GM23338 (cell line): ENCODE data around the gene VPS72. TPM values are rescaled to one million over a fixed set of nuclear protein-coding genes. Genes with fewer than 3 reads are reported as not detected.

ENCODE experiments used
- ATAC-seq: fragments of 200-7000 bp; cut with Tn5 transposase; 3 replicates; pipeline ENCODE4 v1.9.1; 2020
- DNase-seq: peaks from one replicate; pipeline ENCODE4 v3.0.0-alpha.2; 2015; ENCODE audit warnings: low spot score
- H2AFZ ChIP-seq: fragments of 200-600 bp; sonication (generic); 2 replicates; pipeline ENCODE4 v1.8.0; 2016; ENCODE audit warnings: antibody characterized with exemption, mild to moderate bottlenecking, moderate library complexity
- H3F3A ChIP-seq: fragments of 200-600 bp; sonication (generic); replicated peaks from 2 replicates; pipeline ENCODE4 v1.8.0; 2017; ENCODE audit warnings: antibody characterized with exemption, mixed run types, low read depth
- H3K27ac ChIP-seq: fragments of 200-600 bp; sonication (generic); 2 replicates; pipeline ENCODE4 v1.6.1; 2016; ENCODE audit warnings: low read depth
- H3K27me3 ChIP-seq: fragments of 200-600 bp; sonication (generic); 2 replicates; pipeline ENCODE4 v1.8.0; 2016; ENCODE audit warnings: mild to moderate bottlenecking, mixed run types, moderate library complexity; ENCODE audit not compliant: insufficient read depth
- H3K36me3 ChIP-seq: fragments of 200-600 bp; sonication (generic); 2 replicates; pipeline ENCODE4 v1.8.0; 2016; ENCODE audit warnings: mild to moderate bottlenecking; ENCODE audit not compliant: insufficient read depth
- H3K4me1 ChIP-seq: fragments of 200-600 bp; sonication (generic); 2 replicates; pipeline ENCODE4 v1.8.0; 2016; ENCODE audit warnings: mild to moderate bottlenecking, moderate library complexity; ENCODE audit not compliant: insufficient read depth
- H3K4me2 ChIP-seq: fragments of 200-600 bp; sonication (generic); 2 replicates; pipeline ENCODE4 v1.7.1; 2017; ENCODE audit warnings: mixed run types
- H3K4me3 ChIP-seq: fragments of 200-600 bp; sonication (generic); 2 replicates; pipeline ENCODE4 v1.6.1; 2016; ENCODE audit warnings: mixed run types
- H3K79me2 ChIP-seq: fragments of 200-600 bp; sonication (generic); replicated peaks from 2 replicates; pipeline ENCODE4 v1.8.0; 2017; ENCODE audit warnings: mild to moderate bottlenecking; ENCODE audit not compliant: insufficient read depth
- H3K9me2 ChIP-seq: fragments of 200-600 bp; sonication (generic); 2 replicates; pipeline ENCODE4 v1.8.0; 2017; ENCODE audit not compliant: insufficient read depth
- H4K20me1 ChIP-seq: fragments of 200-600 bp; sonication (generic); replicated peaks from 2 replicates; pipeline ENCODE4 v1.8.0; 2017; ENCODE audit warnings: mild to moderate bottlenecking; ENCODE audit not compliant: insufficient read depth
- H3K27ac Mint-ChIP-seq: 2 replicates; pipeline ENCODE4 v1.8.0; 2020; ENCODE audit warnings: inconsistent platforms, mild to moderate bottlenecking, moderate library complexity, mixed read lengths
- H3K27me3 Mint-ChIP-seq: 3 replicates; pipeline ENCODE4 v1.8.0; 2022; ENCODE audit warnings: low read depth, mild to moderate bottlenecking, moderate library complexity, mixed read lengths, inconsistent platforms; ENCODE audit not compliant: insufficient read depth, poor library complexity
- H3K36me3 Mint-ChIP-seq: 3 replicates; pipeline ENCODE4 v1.8.0; 2021; ENCODE audit warnings: low read depth, mild to moderate bottlenecking, inconsistent platforms, moderate library complexity, mixed read lengths
- H3K4me1 Mint-ChIP-seq: 3 replicates; pipeline ENCODE4 v1.8.0; 2020; ENCODE audit warnings: mild to moderate bottlenecking, inconsistent platforms, mixed read lengths
- H3K4me3 Mint-ChIP-seq: 3 replicates; pipeline ENCODE4 v1.8.0; 2021; ENCODE audit warnings: moderate library complexity, mild to moderate bottlenecking, inconsistent platforms, mixed read lengths
- H3K9me3 Mint-ChIP-seq: 3 replicates; pipeline ENCODE4 v1.8.0; 2020; ENCODE audit warnings: moderate library complexity, mild to moderate bottlenecking, inconsistent platforms, mixed read lengths
- POLR2AphosphoS5 ChIP-seq: IDR thresholded peaks from 2 replicates; pipeline ENCODE4 v1.6.1; 2016; ENCODE audit warnings: antibody characterized with exemption, low read depth
- polyA plus RNA-seq: library from polyadenylated mRNA; unstranded; fragments of >200 nt; fragmentation: Nextera tagmentation; extraction: Ambion mirVana; gene quantifications from 2 replicates; pipeline ENCODE4 v1.2.1, GENCODE V29; 2016
- total RNA-seq: library from RNA; depleted of rRNA; stranded (reverse); fragments of >200 nt; shearing (Covaris generic); gene quantifications from 2 replicates; pipeline ENCODE4 v1.2.3, GENCODE V29; 2014
- TF ChIP-seq, protein P1 (sequence below), 2 experiments: fragments of 200-600 bp in 1 of 2; sonication (generic) in 1 of 2; conservative IDR thresholded peaks; 2 replicates each; pipeline versions ENCODE4 v1.5.1 to v1.6.1; 2016 to 2017; ENCODE audit warnings: antibody characterized with exemption in 2 of 2, low read depth in 2 of 2, mild to moderate bottlenecking in 2 of 2, moderate library complexity in 1 of 2
- TF ChIP-seq, protein P2 (sequence below): IDR thresholded peaks from one replicate; pipeline ENCODE4 v1.6.1; 2018; ENCODE audit warnings: antibody characterized with exemption; ENCODE audit not compliant: unreplicated experiment

The VPS72 gene
- total and polyA plus RNA-seq, 2 experiments from 2014 or later: 60.2 to 90.3 TPM

DNA sequence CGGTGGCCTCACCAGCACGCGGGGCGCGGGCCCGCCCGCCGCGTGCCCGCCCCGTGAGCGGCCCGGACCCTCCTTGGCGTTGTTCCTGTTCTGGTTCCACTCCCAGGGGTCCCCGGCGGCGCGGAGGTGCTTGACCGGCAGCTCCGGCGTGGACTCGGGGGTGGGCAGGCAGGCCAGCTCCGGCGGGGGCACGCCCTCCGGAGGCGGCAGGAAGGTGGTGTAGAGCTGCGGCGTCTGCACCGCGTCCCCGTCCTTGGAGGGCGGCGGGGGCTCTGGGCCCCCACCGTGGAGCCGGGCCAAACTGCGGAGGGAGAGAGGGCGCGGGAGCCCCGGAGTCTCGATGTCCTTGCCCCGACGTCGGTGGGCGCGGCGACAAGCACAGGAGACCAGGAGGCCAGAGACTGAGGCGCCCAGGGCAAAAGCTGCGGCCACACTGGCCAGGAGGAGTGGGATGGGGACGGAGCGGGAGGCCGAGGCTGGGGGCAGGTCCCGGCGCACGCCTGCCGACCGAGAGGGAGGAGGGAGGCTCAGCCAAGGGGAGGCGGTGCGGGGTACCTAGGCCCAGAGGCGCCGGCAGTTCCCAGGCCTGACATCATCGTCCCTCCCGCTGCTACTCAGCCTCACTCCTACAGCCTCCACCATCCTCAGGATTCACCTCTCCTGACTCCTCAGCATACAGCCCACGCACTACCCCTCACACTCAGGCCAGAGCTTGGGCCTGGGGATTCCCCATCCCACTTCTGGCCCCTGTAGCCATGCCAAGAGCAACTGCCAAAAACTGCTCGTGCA is 56.8 kb downstream of the VPS72 start (continued):
- TF ChIP-seq, protein P1, sequence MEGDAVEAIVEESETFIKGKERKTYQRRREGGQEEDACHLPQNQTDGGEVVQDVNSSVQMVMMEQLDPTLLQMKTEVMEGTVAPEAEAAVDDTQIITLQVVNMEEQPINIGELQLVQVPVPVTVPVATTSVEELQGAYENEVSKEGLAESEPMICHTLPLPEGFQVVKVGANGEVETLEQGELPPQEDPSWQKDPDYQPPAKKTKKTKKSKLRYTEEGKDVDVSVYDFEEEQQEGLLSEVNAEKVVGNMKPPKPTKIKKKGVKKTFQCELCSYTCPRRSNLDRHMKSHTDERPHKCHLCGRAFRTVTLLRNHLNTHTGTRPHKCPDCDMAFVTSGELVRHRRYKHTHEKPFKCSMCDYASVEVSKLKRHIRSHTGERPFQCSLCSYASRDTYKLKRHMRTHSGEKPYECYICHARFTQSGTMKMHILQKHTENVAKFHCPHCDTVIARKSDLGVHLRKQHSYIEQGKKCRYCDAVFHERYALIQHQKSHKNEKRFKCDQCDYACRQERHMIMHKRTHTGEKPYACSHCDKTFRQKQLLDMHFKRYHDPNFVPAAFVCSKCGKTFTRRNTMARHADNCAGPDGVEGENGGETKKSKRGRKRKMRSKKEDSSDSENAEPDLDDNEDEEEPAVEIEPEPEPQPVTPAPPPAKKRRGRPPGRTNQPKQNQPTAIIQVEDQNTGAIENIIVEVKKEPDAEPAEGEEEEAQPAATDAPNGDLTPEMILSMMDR (conservative IDR thresholded peaks at IDR 0.05; ENCODE audit: low read depth in 2 of 2): peak in 1 of 2 experiments; percentile 34; a peak in 2 of 4 replicates

DNA sequence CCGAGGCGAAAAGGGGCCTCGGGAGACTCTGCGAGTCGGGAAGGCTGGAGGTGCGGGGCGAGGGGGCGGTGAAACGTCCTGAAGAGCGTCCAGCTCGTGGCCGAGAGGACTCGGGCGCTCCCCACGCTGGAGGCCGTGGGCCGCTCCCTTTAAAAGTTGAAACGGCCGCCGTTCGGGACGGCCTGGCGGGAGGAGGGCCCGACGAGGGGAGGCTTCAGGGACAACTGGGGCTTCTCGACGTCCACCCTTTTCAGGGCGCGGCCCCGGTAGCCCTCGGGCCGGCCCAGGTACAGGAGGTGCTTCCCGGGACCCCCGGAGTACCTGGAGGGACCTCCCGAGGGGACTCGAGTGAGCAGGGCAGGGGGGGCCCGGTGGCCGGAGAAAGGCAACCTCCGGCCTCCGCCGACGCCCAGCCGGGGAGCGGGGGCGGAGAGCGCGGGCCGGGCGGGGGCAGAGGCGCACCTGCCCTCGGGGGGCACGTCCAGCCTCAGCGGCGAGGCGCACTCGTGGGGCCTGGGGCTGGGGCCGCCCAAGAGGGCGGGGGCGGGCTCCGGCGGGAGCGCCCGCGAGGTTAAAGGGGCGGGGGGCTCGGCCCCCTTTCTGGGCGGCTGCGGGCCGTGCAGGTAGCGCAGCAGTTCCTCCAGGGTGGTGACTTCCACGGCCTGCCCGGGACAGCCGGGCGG is 57.5 kb downstream of the VPS72 start:
- peak; percentile 5 for ATAC-seq

More for the DNA sequence above, 57.5 kb downstream of the VPS72 start:
- H3K27ac Mint-ChIP-seq: no peak overlapping the region
- no peak for TF ChIP-seq POLR2AphosphoS5
- TF ChIP-seq, protein P2, sequence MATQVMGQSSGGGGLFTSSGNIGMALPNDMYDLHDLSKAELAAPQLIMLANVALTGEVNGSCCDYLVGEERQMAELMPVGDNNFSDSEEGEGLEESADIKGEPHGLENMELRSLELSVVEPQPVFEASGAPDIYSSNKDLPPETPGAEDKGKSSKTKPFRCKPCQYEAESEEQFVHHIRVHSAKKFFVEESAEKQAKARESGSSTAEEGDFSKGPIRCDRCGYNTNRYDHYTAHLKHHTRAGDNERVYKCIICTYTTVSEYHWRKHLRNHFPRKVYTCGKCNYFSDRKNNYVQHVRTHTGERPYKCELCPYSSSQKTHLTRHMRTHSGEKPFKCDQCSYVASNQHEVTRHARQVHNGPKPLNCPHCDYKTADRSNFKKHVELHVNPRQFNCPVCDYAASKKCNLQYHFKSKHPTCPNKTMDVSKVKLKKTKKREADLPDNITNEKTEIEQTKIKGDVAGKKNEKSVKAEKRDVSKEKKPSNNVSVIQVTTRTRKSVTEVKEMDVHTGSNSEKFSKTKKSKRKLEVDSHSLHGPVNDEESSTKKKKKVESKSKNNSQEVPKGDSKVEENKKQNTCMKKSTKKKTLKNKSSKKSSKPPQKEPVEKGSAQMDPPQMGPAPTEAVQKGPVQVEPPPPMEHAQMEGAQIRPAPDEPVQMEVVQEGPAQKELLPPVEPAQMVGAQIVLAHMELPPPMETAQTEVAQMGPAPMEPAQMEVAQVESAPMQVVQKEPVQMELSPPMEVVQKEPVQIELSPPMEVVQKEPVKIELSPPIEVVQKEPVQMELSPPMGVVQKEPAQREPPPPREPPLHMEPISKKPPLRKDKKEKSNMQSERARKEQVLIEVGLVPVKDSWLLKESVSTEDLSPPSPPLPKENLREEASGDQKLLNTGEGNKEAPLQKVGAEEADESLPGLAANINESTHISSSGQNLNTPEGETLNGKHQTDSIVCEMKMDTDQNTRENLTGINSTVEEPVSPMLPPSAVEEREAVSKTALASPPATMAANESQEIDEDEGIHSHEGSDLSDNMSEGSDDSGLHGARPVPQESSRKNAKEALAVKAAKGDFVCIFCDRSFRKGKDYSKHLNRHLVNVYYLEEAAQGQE: no peak
- TF ChIP-seq, protein P1 (conservative IDR thresholded peaks at IDR 0.05; ENCODE audit: low read depth in 2 of 2): no peak
- Histone ChIP-seq H2AFZ (peak overlapping the region; percentile 77), H3K4me3 (peak overlapping the region; percentile 88), H3K4me2 (peak overlapping the region; percentile 100), H3F3A (peaks cover 4% of the 10 kb centered on the region; the same call in 1 of the 2 replicates), H3K27me3 (peaks cover 38% of the 10 kb centered on the region), H3K79me2 (no peaks in the 10 kb centered on the region), H4K20me1 (no peaks in the 10 kb centered on the region; the same call in 1 of the 2 replicates), H3K36me3 (no peaks in the 10 kb centered on the region), H3K9me2 (no peaks in the 10 kb centered on the region), H3K27ac (no peak overlapping the region), H3K4me1 (peaks cover 15% of the 10 kb centered on the region; the same call in 1 of the 2 replicates)
- H3K9me3 Mint-ChIP-seq: no peaks in the 10 kb centered on the region
- DNase-seq: no peak
- peaks cover 30% of the 10 kb centered on the region for H3K36me3 Mint-ChIP-seq
- peaks cover 41% of the 10 kb centered on the region for H3K27me3 Mint-ChIP-seq
- H3K4me1 Mint-ChIP-seq: peaks cover 18% of the 10 kb centered on the region
- H3K4me3 Mint-ChIP-seq: peak overlapping the region; percentile 80
